LoVo (cell line): ENCODE measurements around the gene PRMT1.

Source experiments
- DNase-seq: peaks from one replicate; pipeline ENCODE4 v3.0.0-alpha.2; 2016; ENCODE audit warnings: low spot score

PRMT1 gene

GRCh38 chr19:49727217-49728030 is 50.4 kb downstream of the PRMT1 start:
- no peak for DNase-seq

- DNase-seq, result no peak
Measured at GRCh38 chr19:49730166-49730565, 53.1 kb downstream of the PRMT1 start.
